ENCODE measurements around the gene LHFPL2.
A peak's percentile ranks its signal among the peaks of the same experiment; 100 is the strongest.

The LHFPL2 gene

DNA sequence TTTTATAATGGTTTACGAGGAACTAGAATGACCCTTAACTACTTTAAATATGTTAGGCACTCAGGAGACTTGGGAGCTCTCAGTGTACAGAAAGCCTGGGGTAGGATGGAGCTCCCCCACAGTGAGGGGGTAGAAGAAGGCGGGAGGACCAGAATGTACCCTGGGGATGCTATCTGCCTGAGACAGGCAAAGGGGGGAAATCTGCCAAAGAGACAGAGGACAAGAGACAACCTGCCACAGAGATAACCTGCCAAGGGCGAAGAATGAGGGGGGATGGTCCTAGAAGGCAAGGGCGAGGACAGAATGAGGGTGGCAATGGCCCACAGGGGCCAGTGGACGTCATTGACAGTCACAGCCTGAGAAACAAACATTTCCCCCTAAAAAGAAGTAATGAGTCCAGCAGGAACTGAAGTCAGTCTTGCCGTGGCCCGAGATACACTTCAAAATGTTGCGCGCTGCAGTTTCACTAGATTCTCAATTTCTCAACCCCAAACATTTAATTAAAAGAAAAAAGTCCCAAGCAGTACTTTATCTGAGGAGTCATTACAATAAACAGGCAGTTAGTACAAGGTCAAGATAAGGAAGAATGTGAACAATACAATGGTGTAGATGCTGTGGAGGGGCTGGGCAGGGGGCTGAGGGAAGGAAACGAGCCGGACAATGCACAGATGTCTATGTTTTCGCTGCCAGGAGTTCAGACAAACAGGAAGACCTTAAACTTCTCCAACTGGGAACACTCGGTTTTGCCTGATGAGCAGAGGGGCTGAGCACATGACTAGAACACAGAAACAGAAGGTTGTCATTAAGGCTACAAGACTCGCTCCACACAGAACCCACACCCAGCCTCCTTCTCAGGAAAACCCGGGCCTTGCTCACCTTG lies 125.0 kb downstream of the LHFPL2 start:
- DNase-seq (ENCODE audit: low read depth in 2 of 2): no peak

DNA sequence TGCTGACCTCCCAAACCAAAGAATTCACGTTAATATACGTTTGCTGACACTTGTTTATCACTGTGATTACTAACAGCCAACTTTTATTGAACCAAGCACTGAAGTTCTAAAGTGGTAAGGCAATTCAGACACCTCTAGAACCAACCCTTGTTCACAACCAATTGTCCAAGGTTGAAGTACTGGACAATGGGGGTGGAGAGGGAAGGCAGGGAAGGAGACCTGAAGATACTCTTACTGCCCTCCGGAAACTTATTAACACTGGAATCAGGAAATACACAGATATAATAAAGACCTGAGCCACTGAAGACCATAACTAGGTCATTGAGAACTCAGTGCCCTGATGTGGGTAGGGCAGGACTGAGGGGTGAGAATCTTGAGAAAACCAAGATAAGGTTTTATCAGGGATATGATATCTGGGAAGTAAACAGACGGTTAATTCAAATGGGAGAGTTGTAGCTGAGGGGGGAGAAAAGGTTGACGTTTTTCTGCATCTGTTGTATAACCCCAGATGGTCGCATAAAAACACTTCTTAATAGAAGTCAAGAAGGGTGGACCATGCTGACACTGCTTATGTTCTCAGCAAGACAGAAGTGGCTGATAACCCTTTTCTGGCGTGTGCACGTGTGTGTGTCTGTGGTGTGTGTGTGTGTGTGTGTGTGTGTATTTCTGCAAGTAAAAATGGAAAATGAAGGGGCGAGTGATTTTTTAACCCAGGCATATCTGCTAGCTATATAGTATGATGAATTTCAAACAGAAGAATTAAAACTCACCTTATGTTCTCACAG lies 125.9 kb downstream of the LHFPL2 start:
- no peak for DNase-seq (ENCODE audit: low read depth in 2 of 2)

DNA sequence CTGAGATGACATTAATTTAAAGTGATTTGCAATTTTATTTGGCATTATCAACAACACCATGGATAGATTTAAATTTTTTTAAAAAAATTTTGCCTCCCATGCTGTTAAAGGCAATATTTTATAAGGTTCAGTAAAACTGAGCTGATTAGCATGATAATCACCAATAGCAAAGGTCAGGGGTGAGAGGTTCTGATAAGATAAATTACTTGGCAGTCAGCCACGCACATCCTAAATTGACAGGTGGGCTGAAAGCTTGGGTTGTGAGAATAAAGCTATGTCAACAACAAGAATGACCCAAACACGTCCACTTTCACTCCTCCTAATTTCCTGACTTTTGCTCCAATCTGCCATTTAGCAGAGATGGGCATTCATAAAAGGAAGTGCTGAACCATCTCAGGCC lies 127.1 kb downstream of the LHFPL2 start:
- no peak for DNase-seq (ENCODE audit: low read depth in 2 of 2)

DNA sequence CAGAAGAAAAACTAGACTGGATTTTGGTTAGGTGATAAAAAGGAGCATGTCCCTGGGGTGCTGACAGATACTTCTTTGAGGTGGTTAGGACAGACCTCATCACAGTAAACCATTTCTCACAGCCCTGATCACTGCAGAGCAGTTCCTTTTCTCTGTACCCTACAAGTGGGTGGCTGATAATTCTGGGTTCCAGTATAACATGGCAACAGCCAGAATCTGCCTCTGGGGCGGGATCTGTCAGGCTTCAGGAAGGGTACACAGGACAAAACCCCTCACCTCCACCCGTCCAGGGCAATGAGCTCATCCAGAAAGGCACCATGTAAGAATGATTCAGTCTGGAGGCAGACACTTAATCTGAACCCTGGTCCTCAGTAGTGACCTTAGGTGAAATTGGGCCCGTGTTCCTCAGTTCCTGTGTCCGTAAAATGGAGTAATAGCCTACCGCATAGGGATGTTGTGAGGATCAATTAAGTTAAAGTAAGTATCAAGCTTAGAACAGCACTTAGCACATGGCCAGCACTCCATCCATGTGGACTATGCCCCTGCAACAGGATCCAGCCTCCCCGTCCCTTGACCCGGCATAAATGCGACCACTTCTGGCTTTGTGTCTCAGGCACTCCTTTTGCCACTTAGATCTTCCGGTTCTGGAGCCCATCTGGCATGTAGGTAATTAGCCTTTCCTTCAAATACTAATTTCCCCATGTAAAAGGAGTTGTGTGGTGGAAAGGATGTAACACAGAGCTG lies 129.2 kb downstream of the LHFPL2 start:
- DNase-seq (ENCODE audit: low read depth in 2 of 2): no peak

DNA sequence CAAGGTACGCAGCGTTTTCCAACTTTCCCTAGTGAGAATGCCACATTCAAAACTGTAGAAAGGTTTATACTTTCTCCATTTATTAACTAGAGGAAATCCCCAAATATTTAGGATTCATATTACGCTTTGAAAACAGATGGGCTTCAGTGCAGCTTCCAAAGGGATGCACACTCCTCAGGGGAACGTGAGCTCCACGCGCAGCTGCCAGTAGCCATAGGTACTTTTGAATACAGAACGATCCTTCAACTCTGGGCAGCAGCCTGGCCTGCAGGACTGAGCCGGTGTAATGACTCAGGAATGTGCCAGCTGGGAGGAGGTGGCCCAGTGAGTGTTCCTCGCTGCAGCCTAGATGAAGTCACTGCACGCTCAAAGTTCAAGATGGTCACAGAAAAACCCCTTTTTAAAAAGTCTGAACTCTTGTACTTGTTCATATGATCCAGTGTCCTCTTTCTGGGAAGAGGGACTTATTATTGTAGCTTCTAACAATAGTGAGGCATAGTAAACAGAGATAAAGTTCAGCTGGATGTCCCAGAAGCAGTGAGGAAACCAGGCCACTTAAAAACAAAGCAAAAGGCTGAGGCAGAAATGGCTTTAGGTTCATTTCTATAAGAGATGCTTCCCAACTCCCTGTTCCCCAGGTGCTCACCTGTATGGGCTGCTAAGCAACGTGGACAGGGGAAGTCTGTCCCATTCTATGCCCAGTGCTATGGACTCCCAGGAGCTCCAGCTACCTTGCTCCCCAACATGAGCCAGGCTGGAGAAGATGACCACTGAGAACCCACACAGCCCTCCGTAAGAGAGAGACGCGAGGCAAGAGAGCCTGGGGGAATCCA lies 130.0 kb downstream of the LHFPL2 start:
- no peak for DNase-seq (ENCODE audit: low read depth in 2 of 2)

DNA sequence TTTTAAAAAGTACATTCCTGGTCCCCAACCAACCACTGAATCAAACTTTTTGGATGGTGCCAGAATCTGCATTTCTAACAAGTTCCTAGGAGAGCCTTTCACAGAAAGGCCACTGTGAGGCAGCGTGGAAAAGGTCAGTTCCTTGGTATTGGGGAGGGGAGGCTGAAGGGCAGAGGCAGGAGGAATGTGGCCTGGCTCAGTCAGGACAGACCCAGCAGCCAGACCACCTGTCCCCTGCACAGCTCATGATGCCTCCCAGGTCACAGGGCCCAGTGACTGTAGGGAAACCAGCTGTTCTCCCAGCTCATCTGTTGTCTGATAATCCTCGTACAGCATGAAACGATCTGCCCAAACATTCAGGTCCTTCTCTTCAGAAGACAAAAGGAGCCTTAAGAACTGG lies 132.9 kb downstream of the LHFPL2 start:
- no peak for DNase-seq (ENCODE audit: low read depth in 2 of 2)

DNA sequence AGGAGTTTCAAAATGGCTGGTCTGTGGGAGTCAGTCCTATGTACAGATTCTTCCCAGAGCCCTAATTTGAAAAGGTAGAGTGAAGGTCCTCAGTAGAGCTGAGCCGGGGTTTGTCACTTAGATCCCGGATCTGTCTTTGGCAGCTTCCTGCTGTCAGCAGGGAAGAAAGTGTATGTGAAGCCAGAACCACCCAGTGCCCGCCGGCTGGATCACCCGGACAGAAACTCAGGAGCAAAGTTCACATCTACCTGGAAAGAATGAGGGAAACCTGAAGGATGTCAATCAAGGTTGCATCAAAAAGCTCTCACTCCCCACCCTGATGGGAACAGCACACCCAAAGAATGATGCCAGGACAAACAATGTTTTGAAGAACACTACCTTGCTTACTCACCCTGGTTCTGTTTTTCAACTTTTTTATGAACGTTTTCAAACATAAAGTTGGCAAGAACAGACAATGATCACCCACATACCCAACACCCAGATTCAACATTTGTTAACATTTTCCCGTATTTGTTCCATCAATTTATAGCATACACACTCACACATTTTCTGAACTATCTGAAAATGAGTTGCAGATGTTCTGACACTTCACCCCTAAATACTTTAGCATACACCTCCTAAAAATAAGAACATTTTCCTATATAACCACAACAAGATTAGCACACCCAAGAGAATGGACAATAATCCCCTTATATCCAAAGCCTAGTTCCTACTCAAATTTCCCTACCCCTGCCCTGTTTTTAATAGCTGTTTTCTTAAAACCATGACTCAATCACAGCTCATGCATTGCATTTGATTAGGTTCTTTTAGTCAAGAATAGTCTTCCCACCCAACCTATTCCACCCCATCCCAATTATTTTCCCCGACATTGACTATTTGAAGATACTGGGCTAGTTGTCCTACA lies 133.9 kb downstream of the LHFPL2 start:
- no peak for DNase-seq (ENCODE audit: low read depth in 2 of 2)

DNA sequence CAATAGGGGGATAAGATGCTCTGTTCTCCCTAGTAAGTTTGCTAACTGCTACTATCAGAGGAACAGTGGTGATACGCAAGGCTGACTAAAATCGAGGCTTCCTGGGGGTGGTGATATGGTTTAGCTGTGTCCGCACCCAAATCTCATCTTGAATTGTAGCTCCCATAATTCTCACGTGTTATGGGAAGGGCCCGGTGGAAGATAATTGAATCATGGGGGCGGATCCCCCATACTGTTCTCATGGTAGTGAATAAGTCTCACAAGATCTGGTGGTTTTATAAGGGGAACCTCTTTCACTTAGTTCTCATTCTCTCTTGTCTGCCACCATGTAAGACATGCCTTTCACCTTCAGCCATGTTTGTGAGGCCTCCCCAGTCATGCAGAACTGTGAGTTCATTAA lies 135.1 kb downstream of the LHFPL2 start:
- DNase-seq (ENCODE audit: low read depth in 2 of 2): no peak

DNA sequence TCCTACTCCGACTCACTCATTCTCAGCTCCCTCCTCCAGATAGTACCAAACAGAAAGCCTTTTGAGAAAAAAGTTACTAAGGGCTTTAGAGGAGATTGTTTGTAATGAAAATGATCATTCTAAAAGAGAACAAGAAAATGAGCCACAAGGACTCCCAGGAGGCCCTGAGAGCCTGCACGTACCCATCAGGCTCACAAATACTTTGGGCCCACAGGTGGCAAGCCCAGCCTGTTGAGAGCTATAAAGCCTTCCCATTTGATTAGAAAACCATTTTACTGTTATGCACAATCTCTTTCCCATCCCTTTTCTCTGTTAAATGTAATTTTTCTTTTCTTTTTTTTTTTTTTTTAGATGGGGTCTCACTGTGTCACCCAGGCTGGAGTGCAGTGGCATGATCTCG lies 136.1 kb downstream of the LHFPL2 start:
- DNase-seq (ENCODE audit: low read depth in 2 of 2): no peak

DNA sequence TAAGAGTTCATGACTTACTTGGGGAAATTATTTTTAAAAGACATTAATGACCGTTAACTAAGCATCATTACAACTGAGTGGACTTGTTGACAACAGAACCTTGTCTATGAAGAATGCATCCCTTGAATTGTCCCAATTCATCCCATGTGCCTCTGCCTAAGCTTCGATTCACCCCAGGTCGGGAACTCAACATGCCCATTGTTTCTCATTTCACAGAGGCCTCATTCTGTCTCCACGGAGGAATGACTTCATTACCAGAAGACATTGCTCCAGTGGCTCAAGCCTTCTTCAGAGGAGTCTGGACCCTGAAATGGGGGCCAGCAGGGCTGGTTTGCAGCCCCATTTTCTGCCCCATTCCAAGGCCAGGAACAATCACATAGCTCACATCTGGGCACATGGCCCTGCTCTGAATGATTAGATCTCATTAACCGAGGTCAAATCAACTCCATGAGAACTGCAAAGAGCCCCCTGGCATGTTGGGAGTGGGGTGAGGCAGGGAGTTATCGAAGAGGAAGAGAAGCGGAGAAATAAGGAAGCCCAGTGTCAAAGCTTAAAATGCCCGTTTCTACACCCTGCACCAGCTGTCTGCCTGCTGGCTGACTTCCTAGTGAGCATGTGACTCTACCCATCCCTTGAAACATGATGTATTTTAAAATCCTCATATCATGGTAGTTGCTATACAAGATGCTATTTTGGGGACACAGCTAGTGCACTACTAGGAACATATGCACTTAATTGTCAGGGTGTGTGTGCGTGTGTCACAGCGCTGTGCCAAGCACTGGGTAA lies 137.3 kb downstream of the LHFPL2 start:
- DNase-seq (ENCODE audit: low read depth in 2 of 2): no peak

DNA sequence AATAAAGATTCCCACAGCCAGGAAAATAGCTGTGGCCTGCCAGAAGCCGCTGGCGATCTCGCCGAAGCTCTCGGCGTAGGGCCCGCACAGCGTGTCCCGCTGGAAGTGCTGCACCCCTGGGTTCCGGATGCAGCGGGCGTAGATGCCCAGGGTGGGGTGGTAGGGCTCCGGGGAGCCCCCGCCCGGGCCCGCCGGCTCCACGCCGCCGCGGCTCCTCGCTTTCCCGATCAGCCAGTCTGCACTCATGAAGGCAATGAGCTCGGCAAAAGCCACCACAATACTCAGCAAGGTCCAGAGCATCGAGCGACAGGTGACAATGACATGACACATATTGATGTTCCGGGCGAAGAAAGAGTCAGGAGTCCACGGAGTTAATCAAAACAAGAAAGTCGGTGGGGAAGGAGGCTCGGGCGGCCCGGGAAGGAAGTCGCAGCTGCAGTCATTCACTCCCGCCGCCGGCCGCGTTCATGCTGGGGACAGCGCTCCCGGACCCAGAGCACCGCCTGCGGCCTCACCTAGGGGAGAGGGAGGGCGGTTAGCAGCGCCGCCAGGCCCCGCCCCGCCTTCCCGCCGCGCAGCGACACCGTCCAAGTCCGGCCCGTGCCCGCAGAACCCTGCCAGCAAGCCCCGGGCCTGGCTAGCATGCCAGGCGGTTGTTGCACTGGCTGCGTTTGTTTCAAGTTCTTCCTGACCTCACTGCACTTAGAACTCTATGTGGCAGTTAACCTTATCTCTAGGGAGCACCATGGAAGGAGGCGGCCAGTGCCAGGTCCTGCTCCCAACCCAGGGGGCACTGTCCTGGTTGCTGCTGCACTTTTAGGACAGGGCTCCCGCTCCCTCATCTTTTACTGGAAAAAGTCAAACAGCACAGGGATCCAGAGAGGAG lies 138.4 kb downstream of the LHFPL2 start:
- peak in 1 of 2 donors; percentile 9 for DNase-seq (ENCODE audit: low read depth in 2 of 2)

DNA sequence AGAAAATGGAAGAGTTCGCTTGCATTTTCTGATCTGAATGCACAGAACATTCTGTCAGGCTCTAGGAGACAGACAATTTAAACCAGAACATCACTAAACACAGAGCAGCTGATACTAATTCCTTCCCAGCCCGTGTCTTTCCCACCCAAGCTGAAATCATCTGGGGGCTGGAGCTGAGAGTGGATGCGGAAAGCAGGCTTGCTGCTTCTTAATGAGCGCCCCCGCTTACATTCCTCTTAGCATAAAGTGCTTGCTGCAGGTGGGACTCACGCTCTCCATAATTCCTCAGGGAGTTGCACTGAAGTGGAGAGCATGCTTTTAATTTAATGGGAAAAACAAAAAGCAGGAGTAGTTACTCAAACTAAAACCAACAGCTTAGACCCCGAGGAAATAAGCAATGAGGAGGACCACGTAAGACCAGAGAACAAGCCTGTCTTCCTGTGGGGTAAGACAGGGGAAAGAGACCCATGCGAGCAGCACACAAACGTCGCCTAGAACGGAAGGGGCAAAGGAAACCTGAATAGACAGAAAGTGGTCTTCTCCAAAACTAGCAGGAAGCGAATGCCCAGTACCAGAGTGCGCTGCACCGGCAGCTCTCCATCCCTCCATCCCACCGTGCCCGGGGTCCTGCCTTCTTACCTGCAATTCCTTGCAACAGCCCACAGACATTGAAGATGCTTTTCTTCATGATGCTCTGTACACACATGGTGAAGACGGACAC lies 139.3 kb downstream of the LHFPL2 start:
- no peak for DNase-seq (ENCODE audit: low read depth in 2 of 2)

DNA sequence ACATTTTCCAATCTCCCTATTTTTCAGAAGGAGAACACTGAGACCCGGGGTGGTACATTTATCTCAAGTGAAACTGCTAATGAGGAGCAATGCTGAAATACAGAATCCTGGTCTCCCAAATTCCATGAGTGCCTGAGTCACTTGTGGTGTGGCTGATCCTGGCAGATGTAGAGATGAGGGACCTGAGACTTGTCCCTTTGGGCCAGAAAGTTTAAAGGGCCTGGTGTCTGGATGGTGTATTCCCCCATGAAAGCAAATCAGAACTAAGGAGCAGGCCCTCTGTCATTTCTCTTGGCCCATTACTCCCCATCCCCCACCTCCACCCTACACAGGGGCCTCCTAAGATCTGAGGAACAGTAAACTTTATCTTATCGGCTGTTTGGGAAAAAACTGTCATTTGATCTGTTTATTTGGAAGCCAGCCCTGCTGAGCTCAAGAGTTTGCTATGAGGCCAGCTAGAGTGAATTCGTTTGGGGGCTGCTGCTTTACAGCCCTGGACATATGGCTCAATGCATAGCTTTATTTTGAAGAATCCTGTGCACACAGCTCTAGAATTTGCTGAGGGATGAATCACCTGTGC lies 140.3 kb downstream of the LHFPL2 start:
- DNase-seq (ENCODE audit: low read depth in 2 of 2): no peak

DNA sequence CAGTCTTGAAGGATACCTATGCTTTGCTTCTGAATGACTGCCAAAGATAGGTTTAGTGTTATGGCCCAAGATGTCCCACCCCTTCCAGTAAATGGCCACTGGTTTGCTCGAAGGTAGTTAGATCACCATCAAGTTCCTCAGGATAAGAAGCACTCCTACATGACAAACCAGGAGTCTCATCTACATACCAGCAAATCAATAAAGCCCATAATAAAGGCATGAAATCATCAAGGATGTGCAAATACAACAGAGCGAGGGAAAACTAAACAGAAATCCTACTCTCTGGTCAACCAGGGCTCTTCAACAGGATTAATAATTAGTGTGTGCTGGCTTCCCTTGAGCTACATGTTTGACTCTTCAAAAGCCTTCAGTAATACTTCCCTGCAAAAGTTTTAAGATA lies 141.0 kb downstream of the LHFPL2 start:
- DNase-seq (ENCODE audit: low read depth in 2 of 2): no peak

DNA sequence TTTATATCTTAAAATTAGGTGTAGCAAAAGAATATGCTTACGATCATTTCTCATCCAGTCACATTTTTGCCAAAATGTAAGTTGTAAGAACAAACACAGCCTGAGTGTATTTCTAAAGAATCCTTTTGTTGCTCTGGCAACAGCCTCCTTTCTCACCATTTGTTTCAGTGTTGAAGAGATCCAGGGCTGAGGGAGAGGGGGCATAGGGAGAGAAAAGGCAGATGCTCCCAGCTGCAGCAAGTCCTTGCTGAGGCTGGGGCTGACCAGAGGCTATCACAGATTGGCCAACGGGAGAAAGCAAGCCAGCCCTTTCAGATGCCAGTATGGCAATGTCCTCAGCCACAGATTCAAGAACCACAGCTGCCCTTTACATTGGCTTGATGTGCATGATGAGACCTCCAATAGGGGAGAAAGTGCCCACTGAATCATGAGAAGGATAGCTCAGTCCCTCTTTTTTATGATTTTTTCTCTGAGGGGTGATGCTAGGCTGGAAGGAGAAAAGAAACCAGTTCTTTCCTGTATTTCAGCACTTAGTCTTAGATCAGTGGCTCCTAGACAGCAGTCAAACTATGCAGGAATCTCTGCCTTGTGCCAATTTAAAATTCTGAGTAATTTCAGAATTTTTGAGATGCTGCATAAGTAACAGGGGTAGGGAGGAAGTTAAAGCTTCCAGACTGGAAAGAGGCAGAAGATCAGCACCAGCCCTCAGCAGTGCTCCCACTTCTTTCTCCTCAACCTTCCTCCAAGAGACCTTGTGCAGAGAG lies 142.1 kb downstream of the LHFPL2 start:
- no peak for DNase-seq (ENCODE audit: low read depth in 2 of 2)

DNA sequence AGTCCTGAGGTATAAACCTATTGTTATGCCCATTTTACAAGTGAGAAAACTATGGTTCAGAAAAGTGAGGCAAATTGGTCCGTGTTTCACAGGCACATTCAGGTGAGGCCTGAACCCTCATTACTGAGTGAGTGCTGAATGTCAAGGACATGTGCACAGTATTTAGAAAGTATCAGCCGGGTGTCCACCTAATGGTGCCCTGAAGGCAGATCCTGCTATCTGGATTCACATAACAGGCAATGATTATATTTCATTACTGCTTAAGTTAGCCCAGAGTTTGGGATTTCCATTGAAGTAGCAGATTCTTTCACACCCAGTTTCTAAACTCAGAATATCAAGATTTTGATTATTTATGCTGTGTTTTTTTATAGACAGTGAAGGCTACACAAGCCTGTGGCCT lies 142.7 kb downstream of the LHFPL2 start:
- DNase-seq (ENCODE audit: low read depth in 2 of 2): no peak
